Measurements from ENCODE around the gene SH3BGR.
A peak's percentile ranks its signal among the peaks of the same experiment; 100 is the strongest.

SH3BGR gene

GRCh38 chr21:39519835-39520234 lies 68.1 kb downstream of the SH3BGR start:
- H3K9me3 Mint-ChIP-seq, result no peaks in the 10 kb centered on the region
- no peak for TF ChIP-seq CTCF (IDR thresholded peaks at IDR 0.05; ENCODE audit: unreplicated experiment in 3 of 3)
- H3K4me1 Mint-ChIP-seq, result peaks cover 41% of the 10 kb centered on the region
- no peaks in the 10 kb centered on the region for H3K36me3 Mint-ChIP-seq (ENCODE audit: low read depth)
- H3K4me3 Mint-ChIP-seq, result no peak overlapping the region
- no peaks in the 10 kb centered on the region for H3K27me3 Mint-ChIP-seq (ENCODE audit: low read depth)
- H3K27ac Mint-ChIP-seq, result no peak overlapping the region

- Mint-ChIP-seq H3K9me3 (no peaks in the 10 kb centered on the region), H3K4me3 (no peak overlapping the region), H3K27ac (peak overlapping the region in 2 of 3 experiments; percentile 76 to 79), H3K36me3 (ENCODE audit: low read depth) (no peaks in the 10 kb centered on the region), H3K27me3 (ENCODE audit: low read depth) (peaks cover 6% of the 10 kb centered on the region), H3K4me1 (peaks cover 35% of the 10 kb centered on the region)
- no peak for TF ChIP-seq CTCF (IDR thresholded peaks at IDR 0.05; ENCODE audit: unreplicated experiment in 3 of 3)
Observed at GRCh38 chr21:39523399-39523798, 71.6 kb downstream of the SH3BGR start.

- H3K27ac Mint-ChIP-seq, result peak overlapping the region in 2 of 3 experiments; percentile 76 to 79
- no peaks in the 10 kb centered on the region for H3K36me3 Mint-ChIP-seq (ENCODE audit: low read depth)
- H3K4me1 Mint-ChIP-seq, result peaks cover 35% of the 10 kb centered on the region
- no peak overlapping the region for H3K4me3 Mint-ChIP-seq
- TF ChIP-seq CTCF (IDR thresholded peaks at IDR 0.05; ENCODE audit: unreplicated experiment in 3 of 3), result no peak
- H3K27me3 Mint-ChIP-seq (ENCODE audit: low read depth), result peaks cover 6% of the 10 kb centered on the region
- no peaks in the 10 kb centered on the region for H3K9me3 Mint-ChIP-seq
Observed at GRCh38 chr21:39523915-39524314, 72.1 kb downstream of the SH3BGR start.

DNA sequence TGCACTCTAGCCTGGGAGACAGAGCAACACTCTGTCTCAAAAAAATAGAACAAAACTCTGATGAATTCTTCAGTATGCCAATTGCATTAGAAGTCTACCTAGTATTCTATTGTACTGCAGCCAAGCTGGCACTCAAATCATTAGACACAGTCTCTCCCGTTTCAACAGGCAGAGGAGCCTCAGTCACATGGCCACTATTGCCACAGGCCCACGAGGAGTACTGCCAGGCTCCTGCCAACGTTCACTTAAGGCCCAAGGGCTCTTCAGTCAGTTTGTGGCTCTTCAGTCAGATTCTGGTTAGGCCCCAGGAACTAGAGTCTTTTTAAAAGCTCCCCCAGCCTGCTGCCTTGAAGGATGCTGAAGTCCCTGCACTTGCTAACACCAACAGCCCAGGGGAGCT lies 73.4 kb downstream of the SH3BGR start:
- H3K4me3 Mint-ChIP-seq, result no peak overlapping the region
- no peaks in the 10 kb centered on the region for H3K9me3 Mint-ChIP-seq
- no peaks in the 10 kb centered on the region for H3K36me3 Mint-ChIP-seq (ENCODE audit: low read depth)
- peaks cover 35% of the 10 kb centered on the region for H3K4me1 Mint-ChIP-seq
- no peak overlapping the region for H3K27ac Mint-ChIP-seq
- no peak for TF ChIP-seq CTCF (IDR thresholded peaks at IDR 0.05; ENCODE audit: unreplicated experiment in 3 of 3)
- H3K27me3 Mint-ChIP-seq (ENCODE audit: low read depth), result peaks cover 10% of the 10 kb centered on the region

- Mint-ChIP-seq H3K4me3 (no peak overlapping the region), H3K9me3 (no peaks in the 10 kb centered on the region), H3K27me3 (ENCODE audit: low read depth) (peaks cover 10% of the 10 kb centered on the region), H3K27ac (no peak overlapping the region), H3K36me3 (ENCODE audit: low read depth) (no peaks in the 10 kb centered on the region), H3K4me1 (peaks cover 35% of the 10 kb centered on the region)
- no peak for TF ChIP-seq CTCF (IDR thresholded peaks at IDR 0.05; ENCODE audit: unreplicated experiment in 3 of 3)
Observed at GRCh38 chr21:39525601-39526000, 73.8 kb downstream of the SH3BGR start.

DNA sequence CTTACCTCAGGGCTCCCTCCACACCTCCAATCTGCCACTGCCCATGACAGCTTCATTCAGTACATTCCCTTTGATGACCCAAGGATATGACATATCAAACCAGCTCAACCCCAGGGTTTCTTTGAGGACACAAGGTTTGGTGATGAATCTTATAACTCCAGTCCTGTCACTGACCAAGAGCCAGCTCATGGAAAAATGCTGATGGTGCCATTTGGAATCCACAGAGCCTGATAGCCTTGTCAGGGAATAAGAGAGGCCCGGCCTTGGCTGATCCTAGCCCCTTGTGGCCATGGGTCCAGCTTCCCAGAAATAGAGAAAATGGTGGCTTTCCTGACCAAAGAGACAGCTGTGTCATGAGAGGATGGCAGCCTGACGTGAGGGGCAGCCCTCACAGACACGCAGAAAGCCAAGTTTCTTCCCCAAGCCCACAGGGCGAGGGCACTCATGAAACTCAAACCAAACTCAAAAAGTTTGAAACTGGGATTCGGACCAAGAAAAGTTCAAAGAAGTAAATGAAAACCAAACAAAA lies 75.4 kb downstream of the SH3BGR start:
- Mint-ChIP-seq H3K27me3 (ENCODE audit: low read depth) (peaks cover 13% of the 10 kb centered on the region), H3K9me3 (no peaks in the 10 kb centered on the region), H3K36me3 (ENCODE audit: low read depth) (no peaks in the 10 kb centered on the region), H3K27ac (peak overlapping the region in 1 of 3 experiments; percentile 58), H3K4me1 (peaks cover 46% of the 10 kb centered on the region), H3K4me3 (no peak overlapping the region)
- TF ChIP-seq CTCF (IDR thresholded peaks at IDR 0.05; ENCODE audit: unreplicated experiment in 3 of 3), result no peak

Measured in nephron (organoid).